HG03575 (cell line): Measurements from ENCODE around the gene TYRP1.
"Not testable (repeated sequence)": the region's sequence is repeated elsewhere in the genome, so short reads cannot be mapped to it uniquely, and the experiment has no call there.

Source experiments
- ATAC-seq: cut with Tn5 transposase; IDR thresholded peaks from one replicate; pipeline ENCODE4 v1.9.1; 2021; ENCODE audit not compliant: unreplicated experiment, insufficient number of reproducible peaks, low FRiP score; ENCODE audit errors: extremely low read depth

TYRP1 gene

GRCh38 chr9:12693141-12693540, at the start of gene TYRP1:
TSS of gene TYRP1 (plus strand) at chr9:12693385. CDS start at chr9:12693997, 612 bp downstream.
- no peak for ATAC-seq

DNA sequence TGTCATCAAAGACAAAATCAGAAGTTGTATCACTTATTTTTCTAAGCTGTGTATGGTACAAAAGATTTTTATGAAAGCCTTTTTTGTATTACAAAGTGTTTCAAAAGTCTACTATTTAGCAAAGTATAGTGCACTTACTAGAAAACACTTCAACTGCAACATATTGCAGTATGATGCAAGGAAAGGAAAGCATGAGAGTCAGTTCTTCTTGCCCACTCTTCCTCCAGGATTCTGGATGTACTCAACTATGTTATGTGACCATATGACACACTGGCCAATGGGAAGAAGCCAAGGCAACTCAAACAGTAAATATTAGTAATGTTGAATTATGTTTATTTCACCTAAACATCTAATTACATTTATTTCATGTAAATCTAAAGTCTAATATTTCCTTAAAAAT, 49.5 kb upstream of the TYRP1 start:
- no peak for ATAC-seq

DNA sequence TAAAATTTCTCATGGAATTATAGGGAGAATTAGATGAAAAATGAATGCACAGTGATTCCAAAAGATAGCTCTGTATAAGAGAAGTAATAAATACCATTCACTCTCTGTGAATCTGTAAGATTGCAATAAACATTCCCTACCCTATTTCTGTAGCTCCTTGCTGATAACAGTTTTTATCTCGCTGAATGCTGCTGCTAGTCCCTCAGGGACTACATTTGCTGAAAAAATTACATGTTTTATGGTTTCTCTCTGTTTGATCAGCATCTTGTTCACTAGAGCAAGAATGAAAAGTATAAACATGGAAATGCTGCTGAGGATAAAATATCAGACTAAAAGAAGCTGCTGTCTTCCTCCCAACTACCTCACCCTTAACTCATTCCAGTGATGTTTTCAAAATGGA, 44.3 kb upstream of the TYRP1 start:
- no peak for ATAC-seq

DNA sequence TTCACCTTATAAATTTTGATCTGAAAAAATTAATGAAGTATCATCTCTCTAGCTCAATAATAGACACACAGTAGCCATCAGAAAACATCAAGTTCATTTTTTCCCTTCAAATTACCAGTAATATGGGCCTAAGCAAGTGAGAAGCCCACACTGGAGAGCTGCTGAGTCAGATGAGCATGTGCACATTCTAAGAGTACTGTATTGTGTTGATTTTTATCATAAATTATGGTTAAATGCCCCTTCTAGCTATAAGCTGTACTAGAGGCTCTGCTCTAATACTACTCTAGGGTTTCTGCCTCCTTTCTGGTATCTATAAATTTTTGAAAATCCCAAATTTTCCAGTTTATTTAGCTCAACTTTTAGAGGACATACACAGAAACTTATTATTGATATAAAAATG, 42.1 kb upstream of the TYRP1 start:
- ATAC-seq, result no peak

- no peak for ATAC-seq
Observed at GRCh38 chr9:12652973-12653372, 40.2 kb upstream of the TYRP1 start.

GRCh38 chr9:12656803-12657202, 36.4 kb upstream of the TYRP1 start:
- no peak for ATAC-seq

DNA sequence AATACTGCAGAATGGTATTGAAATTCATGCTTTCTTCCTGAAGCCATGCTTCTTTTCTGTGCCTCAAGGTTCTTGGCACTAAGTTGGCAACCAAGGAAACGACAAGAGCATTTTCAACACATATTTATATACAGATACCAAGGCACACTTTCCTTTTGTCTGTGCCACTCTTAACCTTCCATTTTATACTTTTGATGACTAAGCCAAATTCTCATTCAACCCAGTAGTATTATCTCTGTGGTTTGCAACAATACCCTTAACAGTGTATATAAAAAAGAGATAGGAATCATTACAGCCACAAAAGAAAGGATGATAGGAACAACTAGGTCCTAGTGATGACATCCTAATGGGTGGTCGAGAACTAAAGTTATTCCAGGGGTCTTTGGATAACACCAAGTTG, 36.0 kb upstream of the TYRP1 start:
- no peak for ATAC-seq

GRCh38 chr9:12657998-12658397, 35.2 kb upstream of the TYRP1 start:
- no peak for ATAC-seq

GRCh38 chr9:12658531-12659209, 34.5 kb upstream of the TYRP1 start:
- ATAC-seq, result no peak

DNA sequence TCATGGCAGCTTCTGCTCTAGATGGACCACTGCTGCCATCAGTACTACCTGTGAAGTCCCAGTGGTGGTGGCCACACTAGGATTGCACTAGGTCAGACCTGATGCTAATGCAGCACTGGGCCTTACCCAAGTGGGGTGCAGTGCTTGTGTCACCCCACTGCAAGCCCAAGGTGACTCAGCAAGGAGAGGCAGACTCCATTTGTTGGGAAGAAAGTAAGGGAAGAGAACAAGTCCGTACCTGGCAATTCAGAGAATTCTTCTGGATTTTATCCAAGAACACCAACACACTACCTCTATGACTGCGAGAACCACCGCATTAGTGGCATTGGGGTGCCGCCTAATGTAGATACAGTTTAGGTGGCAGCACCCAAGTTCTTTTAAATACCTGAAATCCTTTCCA, 34.0 kb upstream of the TYRP1 start:
- ATAC-seq, result no peak

DNA sequence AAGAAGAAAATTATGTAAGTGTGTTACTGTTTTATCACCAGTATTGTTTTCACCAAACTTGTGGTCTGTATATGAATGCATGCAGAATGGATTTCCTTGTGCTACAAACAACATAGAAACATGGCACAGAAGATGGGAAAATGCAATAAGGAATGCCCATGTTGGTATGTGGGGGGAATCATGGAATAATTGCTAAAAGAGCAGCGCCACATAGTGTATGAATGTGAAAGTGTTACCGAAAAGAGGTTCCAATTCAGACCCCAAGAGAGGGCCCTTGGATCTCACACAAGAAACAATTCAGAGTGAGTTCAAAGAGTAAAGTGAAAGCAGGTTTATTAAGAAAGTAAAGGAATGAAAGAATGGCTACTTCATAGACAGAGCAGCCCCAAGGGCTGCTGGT, 26.4 kb upstream of the TYRP1 start:
- no peak for ATAC-seq

DNA sequence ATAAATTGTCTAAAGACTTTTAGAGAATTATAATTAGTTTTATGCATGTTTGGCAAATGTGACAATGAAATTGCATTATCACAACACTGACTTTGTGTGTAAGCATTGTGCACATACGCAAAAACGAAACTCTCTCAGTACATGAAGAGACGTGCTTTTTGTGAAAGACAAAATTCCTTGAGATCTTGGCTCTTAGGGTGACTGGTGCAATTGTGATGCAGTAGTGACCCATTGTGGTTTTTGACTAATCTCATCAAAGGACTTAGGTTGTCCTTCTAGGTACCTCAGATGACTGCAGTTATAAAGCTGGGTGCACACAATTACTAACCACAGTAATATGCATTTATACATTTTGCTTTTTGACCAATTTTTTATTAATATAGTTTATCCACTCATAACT, 25.3 kb upstream of the TYRP1 start:
- ATAC-seq, result no peak

DNA sequence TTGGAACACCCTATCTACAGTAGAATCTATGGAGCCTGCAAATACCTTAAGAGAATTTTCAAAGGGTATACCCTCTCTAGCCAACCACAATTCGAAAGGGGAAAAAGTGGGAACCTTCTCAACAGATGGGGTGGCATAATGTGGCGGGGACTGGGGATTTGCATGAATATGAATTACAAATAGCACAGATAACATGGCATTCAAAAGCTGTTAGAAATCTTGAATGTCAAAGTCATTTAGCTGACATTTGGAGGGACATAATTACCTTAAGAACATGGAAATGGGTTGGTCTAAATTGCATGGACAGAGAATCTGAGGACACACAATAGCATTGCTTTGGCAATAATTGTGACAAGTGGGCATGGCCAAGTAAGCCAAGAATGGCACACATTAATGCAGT, 23.2 kb upstream of the TYRP1 start:
- ATAC-seq, result no peak

GRCh38 chr9:12674961-12675360, 18.2 kb upstream of the TYRP1 start:
- ATAC-seq, result no peak

- not testable (repeated sequence) for ATAC-seq
Observed at GRCh38 chr9:12677462-12678126, 15.6 kb upstream of the TYRP1 start.

DNA sequence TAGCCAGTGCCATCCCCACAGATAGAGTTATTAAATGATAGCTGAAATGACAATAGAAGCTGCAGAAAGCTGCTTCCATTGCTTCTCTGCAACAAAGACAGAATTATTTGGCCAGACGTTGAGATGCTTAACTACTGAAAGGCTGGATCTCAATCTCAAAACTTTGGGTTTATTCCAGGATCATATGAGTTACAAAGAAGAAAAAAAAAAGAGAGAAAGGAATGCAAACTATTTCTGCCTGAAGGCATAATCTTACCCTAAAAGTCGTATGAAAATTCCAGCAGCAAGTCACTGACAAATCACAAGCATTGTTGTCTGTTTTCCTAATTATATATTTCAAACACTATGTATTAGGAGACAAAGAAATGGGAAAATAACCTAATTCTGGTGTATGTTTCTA, 12.8 kb upstream of the TYRP1 start:
- ATAC-seq, result no peak

DNA sequence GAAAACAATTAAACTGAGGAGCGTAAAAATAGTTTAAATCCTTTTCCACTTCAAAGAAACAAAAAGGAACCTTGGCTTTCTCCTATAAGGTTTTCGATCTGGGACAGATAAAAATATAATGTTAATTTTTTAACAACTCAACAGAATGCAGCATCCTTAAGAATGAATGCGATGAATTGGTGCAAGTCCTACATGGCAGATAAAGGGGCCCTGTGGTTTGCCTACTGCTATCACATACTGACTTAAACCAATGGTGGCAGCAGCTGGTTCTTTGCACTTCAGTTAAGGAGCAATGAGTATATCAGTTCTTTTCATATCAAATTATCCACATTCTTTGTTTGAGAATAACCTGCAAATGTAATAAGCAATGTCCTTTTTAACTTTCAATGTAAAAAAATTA, 12.4 kb upstream of the TYRP1 start:
- no peak for ATAC-seq

GRCh38 chr9:12681620-12682019, 11.6 kb upstream of the TYRP1 start:
- ATAC-seq, result no peak

- no peak for ATAC-seq
Observed at GRCh38 chr9:12684974-12685373, 8.2 kb upstream of the TYRP1 start.

DNA sequence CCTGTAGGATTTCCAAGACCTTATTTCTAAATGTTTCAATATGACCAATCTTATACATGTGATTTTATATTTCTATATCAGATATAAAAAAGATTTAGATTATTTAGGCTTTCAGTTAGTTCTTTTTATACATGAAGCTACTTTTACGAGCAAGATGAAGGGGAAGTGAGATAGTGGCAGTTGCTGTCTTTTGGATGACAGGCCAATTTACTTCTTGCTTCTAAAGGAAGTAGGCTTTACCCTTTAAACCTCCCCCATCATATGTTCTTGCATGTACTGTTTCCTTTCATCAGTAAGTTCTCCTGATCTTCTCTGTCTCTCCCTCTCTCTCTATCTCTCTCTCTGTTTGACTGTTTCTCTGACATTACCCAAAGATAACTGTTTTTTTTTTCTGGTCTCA, 4.0 kb upstream of the TYRP1 start:
- ATAC-seq, result no peak

GRCh38 chr9:12694013-12694412, 828 bp downstream of the TYRP1 start:
- ATAC-seq, result no peak
